Stimulated activated CD4-positive, alpha-beta T cell treated with anti-CD3 and anti-CD28 coated beads, Interleukin-1b, Interleukin-23, amount 100 ng/mL, for 24 hours (primary cell): ENCODE measurements around the gene EMC8.
"Not testable (repeated sequence)": the region's sequence is repeated elsewhere in the genome, so short reads cannot be mapped to it uniquely, and the experiment has no call there.

Experiments
- DNase-seq, 4 experiments: peaks; one replicate each; pipeline ENCODE4 v3.0.0-alpha.2; 2020; ENCODE audit warnings: low read depth in 4 of 4, low spot score in 1 of 4

The EMC8 gene

GRCh38 chr16:85799497-85800320, at the start of gene EMC8, which contains the start of gene COX4I1:
Gene EMC8, minus strand, starts transcription at chr16:85799544. Its CDS starts 249 bp downstream, at chr16:85799295.
Gene COX4I1, plus strand, starts transcription at chr16:85799695. Its CDS starts 1,511 bp downstream, at chr16:85801206.
- peak; percentile 86 to 94 (median 90) for DNase-seq

DNA sequence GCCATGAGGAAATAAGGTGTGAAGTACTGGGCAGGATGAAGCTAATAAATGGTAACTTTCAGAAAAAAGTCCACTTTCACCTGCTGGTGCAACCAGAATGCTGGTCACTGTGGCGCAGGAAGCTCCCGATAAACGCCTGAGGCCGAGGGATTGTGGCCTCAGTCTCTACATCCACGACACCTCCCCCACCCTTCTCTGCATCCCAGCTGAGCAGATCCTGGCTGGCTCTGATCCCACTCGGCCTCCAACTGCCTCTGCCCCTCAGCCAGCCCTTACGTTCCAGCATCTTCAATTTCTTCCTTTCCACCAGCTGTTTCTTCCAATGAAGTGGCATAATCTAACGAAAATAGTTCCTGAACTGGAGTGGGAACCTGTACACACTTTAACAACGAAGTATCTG, 49.6 kb upstream of the EMC8 start:
- DNase-seq: no peak

DNA sequence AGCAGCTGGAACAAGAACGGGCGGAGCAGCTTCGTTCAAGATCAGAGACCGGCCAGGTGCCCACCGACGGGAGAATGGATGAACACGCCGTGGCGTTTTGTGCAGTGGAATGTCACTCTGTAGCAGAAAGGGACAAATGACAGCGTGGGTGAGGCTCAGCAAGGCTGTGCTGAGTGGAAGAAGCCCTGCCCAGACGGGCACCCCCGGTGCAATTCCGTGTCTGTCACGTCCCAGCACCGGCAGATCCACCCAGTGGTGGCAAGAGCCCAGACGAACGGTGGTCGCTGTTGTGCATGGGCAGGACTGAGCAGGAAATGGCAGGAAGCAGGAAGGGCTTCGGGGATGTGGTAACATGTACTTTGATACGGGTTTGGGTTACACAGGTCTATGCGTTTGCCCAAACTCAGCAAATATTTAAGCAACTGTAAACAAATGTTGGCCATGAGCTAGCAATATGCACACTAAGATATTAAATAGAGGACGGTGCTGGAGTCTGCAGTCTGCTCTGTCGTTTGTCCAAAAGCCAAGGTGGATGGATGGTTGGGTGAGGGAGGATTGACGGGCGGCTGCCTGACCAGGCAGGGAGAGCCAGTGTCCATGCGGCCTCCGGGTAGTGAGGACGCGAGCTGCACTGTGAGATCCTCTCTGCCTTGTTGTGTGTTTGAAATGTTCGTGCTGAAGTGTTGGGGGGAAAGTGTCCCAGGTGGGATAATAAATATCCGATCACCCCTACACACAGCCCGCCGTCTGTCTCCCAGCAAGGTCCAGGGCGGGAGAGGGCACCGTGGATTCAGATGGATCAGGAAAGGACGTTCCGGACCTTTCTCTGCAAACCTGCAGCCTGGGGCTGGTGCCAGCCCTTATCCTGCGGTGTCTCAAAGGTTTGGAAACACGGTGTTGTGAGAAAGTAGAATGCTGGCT, 48.6 kb upstream of the EMC8 start:
- no peak for DNase-seq

GRCh38 chr16:85847036-85847435, 47.7 kb upstream of the EMC8 start:
- DNase-seq: no peak

DNA sequence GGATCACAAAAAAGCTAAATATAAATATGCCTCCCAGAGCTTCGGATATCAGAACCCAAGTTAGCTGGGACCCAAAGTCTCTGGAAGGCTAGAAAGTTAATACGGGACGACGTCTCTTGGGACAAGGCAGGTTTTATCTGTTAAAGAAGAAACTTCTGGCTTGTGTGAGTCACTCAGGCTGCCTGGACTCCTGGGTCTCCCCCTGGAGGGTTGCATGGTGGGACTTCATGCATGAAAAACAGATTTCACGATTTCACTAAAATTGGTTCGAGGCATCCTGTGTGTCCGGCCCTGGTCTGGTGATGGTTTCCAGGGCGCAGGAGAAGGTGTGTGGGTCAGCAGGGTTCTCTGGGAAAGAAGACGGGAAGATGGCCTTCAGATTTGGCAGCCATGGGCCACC, 47.1 kb upstream of the EMC8 start:
- DNase-seq: no peak

GRCh38 chr16:85845266-85845665, 45.9 kb upstream of the EMC8 start:
- DNase-seq: no peak

DNA sequence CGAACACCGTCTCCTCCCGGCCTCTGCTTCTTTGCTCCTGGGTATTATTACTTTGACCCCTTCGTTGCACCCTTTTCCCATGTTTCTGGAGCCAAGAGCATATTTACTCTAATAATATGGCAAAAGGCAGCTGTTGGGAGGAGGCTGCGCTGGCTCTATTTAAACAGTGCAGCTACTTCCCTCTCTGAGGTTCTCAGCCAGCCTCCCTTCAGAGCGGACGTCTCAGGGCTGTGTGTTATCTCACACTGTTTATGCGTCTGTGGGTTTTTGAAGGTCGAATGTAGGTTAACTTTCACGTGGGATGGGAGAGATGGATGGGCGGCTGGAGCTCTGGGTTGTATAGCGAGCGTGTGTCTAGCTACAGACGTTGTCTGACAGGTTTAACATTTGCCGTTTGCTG, 45.4 kb upstream of the EMC8 start:
- no peak for DNase-seq

GRCh38 chr16:85844169-85844481, 44.8 kb upstream of the EMC8 start:
- no peak for DNase-seq

GRCh38 chr16:85843471-85844168, 44.3 kb upstream of the EMC8 start:
- DNase-seq: no peak

GRCh38 chr16:85842848-85843247, 43.5 kb upstream of the EMC8 start:
- no peak for DNase-seq

- no peak for DNase-seq
These were observed 43.1 kb upstream of the EMC8 start for GRCh38 chr16:85842435-85842834.

- no peak for DNase-seq
These were observed 41.5 kb upstream of the EMC8 start for GRCh38 chr16:85840801-85841200.

GRCh38 chr16:85840395-85840794, 41.1 kb upstream of the EMC8 start:
- DNase-seq: no peak

DNA sequence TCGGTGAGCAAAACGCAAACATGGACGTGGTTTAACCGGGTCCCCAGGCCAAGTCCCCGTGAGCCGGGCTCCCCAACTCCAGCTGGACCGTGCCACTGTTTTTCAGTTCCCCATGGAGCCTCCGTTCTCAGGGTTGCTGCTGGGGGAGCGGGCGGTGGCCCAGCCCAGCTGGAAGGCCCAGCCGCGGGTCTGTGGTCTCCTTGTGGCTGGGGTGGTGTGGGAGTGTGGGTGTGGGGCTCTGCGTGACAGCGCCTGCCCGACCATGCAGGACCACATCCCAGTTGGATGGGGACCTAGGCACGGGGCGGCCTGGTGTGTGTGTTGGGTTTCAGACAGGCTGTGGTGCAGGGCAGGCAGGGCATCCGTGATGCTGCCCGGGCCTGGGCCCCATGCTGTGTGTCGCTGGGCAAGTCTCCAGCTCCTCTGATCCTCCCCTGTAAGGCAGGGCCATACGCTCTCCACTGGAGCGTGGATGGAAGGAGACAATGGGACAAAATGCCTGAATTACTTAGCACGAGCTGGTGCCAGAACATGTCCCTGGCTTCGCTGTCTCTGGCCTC, 40.4 kb upstream of the EMC8 start:
- DNase-seq: no peak

DNA sequence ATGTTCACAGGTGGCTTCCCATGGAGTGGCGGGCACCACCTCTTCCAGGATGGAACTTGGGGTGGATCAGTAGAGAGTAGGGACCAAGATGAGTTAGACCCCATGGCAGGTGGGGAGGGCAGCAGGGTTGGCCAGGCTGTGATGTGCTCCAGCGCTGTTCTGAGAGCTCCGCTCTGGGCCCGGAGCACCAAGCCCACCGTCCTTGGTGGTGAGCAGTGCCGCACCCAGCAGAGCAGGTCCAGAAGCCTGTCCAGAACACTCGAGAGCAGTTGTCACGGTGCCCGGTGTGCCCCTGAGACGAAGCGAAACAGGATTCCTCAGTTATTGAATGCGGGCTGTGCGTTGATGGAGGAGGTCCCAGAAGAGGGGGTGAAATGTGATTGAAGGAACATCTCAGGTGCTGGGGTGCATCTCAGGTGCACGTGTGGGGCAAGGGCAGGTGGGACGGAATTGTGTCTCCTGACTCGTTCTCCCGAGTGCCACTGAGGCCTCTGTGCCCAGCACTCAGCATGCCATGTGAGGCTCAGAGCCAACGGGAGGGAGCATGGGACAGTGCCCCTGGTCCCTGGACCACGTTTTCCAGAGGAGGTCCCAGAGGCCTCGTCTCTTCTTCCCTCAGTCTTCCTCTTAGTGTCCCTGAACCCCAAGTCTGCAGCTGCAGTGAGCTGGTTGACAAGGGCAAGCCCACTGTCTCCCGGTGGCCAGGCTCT, 39.7 kb upstream of the EMC8 start:
- no peak for DNase-seq

DNA sequence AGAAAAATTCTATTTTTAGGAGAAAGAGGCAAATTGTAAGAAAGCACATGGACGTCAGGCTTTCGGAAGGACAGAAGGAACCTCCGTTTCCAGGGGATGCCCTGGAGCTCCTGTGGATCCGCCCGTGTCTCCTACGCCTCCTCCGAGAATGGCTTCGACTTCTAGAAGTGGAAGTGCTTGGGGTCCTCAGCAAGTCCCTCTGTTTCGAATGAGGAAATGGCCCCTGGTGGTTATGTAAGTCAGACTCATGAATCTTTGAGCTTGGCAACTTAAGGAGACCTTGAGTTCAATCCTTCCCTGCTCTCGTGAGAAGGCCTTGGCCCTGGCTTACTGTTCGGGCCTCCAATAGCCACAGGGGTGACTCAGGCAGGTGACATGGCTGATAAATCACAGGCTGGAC, 39.0 kb upstream of the EMC8 start:
- DNase-seq: no peak

DNA sequence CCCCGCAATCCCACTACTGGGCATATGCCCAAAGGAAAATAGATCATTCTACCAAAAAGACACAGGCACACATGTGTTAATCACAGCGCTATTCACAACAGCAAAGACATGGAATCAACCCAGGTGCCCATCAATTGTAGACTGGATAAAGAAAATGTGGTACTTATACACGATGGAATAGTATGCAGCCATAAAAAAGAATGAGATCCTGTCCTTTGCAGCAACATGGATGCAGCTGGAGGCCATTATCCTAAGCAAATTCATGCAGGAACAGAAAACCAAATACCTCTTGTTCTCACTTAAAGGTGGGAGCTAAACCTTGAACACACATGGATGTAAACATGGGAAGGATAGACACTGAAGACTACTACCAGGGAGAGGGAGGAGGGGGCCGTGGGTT, 38.3 kb upstream of the EMC8 start:
- DNase-seq: not testable (repeated sequence)

GRCh38 chr16:85836706-85837582, 37.6 kb upstream of the EMC8 start:
- no peak for DNase-seq

GRCh38 chr16:85835956-85836705, 36.8 kb upstream of the EMC8 start:
- DNase-seq: no peak
